OCI-M1 (cell line): ENCODE results near the gene RRAD.
"Not testable (repeated sequence)": the region's sequence is repeated elsewhere in the genome, so short reads cannot be mapped to it uniquely, and the experiment has no call there.

Experiments
- DNase-seq: peaks from one replicate; lab custom pipeline; 2025; lab: John Stamatoyannopoulos, UW

Gene RRAD

GRCh38 chr16:66900721-66901441 is 24.5 kb downstream of the RRAD start:
- peak; percentile 55 for DNase-seq

DNA sequence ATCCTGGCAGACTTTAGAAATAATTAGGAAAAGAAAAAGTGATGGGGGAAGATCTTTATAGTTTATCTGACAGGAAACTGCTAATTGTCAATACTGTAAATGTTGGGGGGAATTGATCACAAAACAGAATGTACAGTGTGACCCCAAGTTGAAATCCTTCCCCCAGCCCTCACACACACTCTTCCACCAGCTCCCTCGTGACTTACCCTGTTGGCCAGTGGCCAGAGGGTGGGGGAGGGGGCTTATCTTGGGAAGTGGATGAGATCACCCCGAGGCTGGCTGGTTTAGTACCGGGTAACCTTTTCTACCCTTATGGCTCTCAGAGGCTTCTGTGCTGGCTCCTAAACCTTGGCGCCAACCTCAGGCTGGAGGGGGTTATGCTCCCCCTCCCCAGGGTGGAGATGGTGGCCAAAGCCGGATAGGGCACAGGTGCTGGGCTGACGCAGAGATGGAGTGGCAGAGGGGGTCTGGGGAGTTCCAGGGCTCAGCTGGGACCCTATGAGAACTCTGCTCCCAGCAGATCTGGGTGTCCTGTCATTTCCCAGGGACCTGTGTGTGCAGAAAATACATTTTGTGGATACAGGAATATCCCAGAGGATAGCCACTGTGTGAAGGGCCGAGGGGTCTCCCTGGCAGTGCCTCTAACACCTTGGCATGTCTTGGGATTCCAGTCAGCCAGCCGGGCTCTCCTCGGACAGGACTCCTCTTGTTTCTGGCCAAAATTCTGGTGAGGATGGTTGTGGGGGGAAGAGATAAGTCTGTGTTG is 25.2 kb downstream of the RRAD start:
- peak; percentile 97 for DNase-seq

DNA sequence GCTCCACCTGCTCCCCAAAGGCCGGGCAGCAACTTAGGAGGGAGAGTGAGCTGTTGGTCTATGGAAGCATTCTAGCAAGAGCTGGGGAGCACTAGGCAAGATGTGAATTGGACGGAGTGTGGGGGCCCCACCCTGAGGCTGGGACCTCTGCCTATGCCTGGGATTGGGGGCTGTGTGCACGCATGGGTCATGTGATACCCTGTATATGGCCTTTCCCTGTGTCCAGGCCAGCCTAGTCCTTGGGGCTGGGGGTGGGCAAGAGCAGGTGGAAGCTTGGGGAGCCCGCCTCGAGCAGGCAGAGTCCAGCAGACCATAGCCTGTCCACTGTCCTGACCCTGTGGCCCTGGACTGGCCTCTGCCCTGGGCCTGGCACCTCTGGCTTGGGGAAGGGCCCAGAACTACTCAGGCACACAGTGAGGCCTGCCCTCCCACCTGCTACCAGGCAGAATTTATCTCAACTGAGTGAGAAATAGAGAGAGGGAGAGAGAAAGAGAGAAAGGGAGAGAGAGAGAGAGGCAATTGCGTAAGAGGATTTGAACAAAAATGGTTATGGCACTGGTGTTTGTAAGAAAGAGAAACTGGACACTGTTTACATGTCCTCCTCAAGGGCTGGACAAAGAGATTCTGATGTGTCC is 25.9 kb downstream of the RRAD start:
- DNase-seq = peak; percentile 88

GRCh38 chr16:66898933-66899309 is 26.4 kb downstream of the RRAD start:
- no peak for DNase-seq

DNA sequence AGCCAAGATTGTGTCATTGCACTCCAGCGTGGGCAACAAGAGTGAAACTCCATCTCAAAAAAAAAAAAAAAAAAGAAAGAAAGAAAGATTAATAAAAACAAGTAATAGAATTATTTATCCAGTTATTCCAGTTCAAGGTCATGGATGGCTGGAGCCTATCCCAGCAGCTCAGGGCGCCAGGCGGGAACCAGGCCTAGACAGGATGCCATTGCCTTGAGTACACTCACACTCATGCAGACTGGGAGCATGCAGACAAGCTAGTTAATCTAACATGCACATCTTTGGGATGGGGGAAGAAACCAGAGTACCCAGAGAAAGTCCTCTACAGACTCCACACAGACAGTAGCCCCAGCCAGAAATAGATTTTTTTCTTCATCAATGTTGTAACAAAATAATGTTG is 27.1 kb downstream of the RRAD start:
- no peak for DNase-seq

- not testable (repeated sequence) for DNase-seq
Observed at GRCh38 chr16:66896682-66897081, 28.7 kb downstream of the RRAD start.

GRCh38 chr16:66895999-66896398 is 29.3 kb downstream of the RRAD start:
- no peak for DNase-seq

DNA sequence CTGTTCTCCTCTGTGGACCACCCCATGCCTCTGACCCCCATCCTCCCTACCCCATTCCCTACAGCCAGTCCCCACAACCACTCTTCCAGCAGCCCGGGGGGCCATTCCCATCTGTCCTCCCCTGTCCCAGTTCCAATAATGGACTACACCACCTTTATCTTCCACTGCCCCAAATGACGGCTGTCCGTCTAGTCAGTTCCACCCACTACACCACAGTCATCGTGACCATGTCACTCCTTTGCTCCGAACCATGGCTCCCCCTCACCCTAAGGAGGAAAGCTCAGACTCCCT is 29.7 kb downstream of the RRAD start:
- no peak for DNase-seq

GRCh38 chr16:66894948-66895688 is 30.2 kb downstream of the RRAD start:
- DNase-seq = peak; percentile 88

DNA sequence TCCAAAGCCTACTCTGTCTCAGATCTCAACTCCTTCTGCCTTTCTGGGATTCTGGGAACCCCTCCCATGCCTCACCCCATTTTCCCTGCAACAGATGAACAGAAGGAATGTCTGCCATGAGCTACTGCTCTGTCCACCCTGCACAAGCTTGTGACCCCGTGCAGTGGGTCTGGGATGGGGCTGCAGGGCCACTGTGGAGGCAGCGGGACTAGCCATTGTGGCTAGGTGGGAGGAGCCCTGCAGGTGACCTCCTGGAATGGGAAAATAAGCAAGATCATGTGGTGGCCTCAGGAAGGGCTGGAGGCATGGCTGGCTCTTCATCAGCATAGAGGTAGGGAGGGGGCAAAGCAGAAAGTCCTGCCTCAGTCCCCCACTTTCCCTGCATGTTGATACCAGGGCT is 31.3 kb downstream of the RRAD start:
- DNase-seq = no peak

GRCh38 chr16:66891797-66892196 is 33.5 kb downstream of the RRAD start:
- no peak for DNase-seq

DNA sequence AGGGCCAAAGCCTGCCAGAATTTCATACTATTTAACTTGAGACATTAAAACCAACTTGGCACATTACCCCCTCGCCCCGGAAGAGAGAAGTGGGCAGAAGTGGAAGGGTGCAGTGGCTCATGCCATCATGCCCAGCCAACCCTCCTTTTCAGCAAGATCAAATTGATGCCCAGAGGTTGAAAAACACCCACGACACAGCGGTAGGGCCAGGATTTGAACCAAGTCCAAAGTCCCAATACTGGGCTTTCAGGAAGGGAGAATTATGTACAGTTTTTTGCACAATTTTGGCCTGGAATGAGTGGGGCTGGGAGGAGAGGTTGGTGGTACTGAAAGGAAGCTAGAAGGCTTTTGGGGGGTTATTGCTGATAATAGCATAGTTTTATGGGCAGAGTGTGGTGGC is 34.0 kb downstream of the RRAD start:
- DNase-seq = no peak

DNA sequence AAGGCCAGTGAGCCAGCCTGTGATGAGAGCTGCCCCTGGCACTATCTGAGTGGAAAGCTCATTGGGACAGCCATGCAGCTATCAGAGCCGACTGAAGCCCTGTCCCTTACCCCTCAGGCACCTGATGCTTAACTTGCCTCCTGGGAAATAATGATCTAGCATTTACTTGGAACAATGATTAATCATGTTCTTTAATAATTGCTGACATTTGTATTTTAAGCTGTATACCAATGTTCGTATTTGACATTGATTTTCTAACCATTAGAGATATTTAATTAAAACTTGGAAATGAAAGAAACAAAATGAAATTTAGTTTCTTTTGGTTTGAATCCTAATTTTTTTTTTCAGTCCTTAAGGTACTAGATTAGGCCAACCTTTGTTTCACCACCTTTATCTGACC is 34.5 kb downstream of the RRAD start:
- DNase-seq = no peak

- DNase-seq = no peak
Observed at GRCh38 chr16:66889622-66890021, 35.7 kb downstream of the RRAD start.

- DNase-seq = no peak
Observed at GRCh38 chr16:66888647-66889615, 36.4 kb downstream of the RRAD start.

DNA sequence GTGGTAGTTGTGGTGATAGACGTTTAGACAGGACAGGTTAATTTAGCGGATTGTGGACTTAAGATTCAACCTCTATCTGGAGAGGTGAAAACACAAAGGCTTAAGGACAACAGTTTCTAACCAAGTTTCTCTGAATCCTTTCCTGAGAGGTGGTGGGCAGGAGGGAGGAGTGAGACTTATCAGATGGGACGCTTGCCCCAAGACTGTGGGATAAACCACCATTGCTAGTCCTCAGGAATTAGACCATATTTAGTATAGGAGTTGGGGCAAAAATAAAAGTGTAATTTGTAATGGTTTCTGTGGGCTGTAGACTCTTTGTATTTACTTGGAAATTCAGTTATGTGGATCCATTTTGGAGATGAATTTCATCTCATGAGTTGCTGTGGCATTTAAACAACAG is 38.4 kb downstream of the RRAD start:
- DNase-seq = peak; percentile 71

GRCh38 chr16:66886321-66886720 is 39.0 kb downstream of the RRAD start:
- no peak for DNase-seq

GRCh38 chr16:66885491-66885890 is 39.8 kb downstream of the RRAD start:
- no peak for DNase-seq

DNA sequence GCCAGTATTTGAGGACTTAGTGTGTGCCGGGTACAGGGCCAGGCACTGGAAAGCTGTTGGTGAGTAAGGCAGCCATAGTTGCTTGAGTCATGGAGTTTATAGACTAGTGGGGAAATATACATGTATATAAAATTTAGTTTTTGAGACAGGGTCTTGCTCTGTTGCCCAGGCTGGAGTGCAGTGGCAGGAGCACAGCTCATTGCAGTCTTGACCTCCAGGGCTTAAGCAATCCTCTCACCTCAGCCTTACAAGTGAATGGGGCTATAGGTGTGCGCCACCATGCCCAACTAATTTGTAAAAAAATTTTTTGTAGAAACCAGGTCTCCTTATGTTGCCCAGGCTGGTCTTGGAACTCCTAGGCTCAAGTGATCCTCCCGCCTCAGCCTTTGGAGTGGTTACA is 42.6 kb downstream of the RRAD start:
- no peak for DNase-seq

GRCh38 chr16:66881964-66882508 is 43.3 kb downstream of the RRAD start:
- no peak for DNase-seq

GRCh38 chr16:66881560-66881959 is 43.8 kb downstream of the RRAD start:
- DNase-seq = no peak
